NCI-H2107 treated with DMSO at 0.1 percent for 48 hours (cell line): ENCODE data around the gene ACLY.
"Not testable (repeated sequence)": the region's sequence is repeated elsewhere in the genome, so short reads cannot be mapped to it uniquely, and the experiment has no call there.

Experiments used
- DNase-seq: peaks from one replicate; lab custom pipeline; 2025; ENCODE audit not compliant: unreplicated experiment; lab: John Stamatoyannopoulos, UW

Gene ACLY

GRCh38 chr17:41941168-41941567, 22.4 kb upstream of the ACLY start:
- no peak for DNase-seq

GRCh38 chr17:41939693-41940090, 20.9 kb upstream of the ACLY start:
- DNase-seq = no peak

- DNase-seq = no peak
Observed at GRCh38 chr17:41939044-41939692, 20.4 kb upstream of the ACLY start.

- no peak for DNase-seq
Observed at GRCh38 chr17:41937970-41938954, 19.5 kb upstream of the ACLY start.

- DNase-seq = no peak
Observed at GRCh38 chr17:41935641-41936040, 16.9 kb upstream of the ACLY start.

GRCh38 chr17:41932816-41933389, 14.2 kb upstream of the ACLY start:
- DNase-seq = no peak

- DNase-seq = not testable (repeated sequence)
Observed at GRCh38 chr17:41931715-41932114, 13.0 kb upstream of the ACLY start.

- DNase-seq = not testable (repeated sequence)
Observed at GRCh38 chr17:41930833-41931156, 12.0 kb upstream of the ACLY start.

GRCh38 chr17:41930009-41930832, 11.5 kb upstream of the ACLY start, which contains the start of gene ODAD4:
TSS of gene ODAD4 (plus strand) at chr17:41930617. CDS start at chr17:41930724, 107 bp downstream.
- DNase-seq = peak; percentile 89

GRCh38 chr17:41928693-41929251, 10.0 kb upstream of the ACLY start:
- DNase-seq = no peak

- no peak for DNase-seq
Observed at GRCh38 chr17:41925991-41926590, 7.3 kb upstream of the ACLY start.

- DNase-seq = no peak
Observed at GRCh38 chr17:41920580-41920955, 1.8 kb upstream of the ACLY start.

- no peak for DNase-seq
Observed at GRCh38 chr17:41919840-41920579, 1.3 kb upstream of the ACLY start.

- DNase-seq = peak; percentile 75
Observed at GRCh38 chr17:41919165-41919817, 540 bp upstream of the ACLY start.

- no peak for DNase-seq
Observed at GRCh38 chr17:41917679-41918313, 955 bp downstream of the ACLY start.

- DNase-seq = no peak
Observed at GRCh38 chr17:41917192-41917591, 1.6 kb downstream of the ACLY start.

GRCh38 chr17:41915566-41915965, 3.2 kb downstream of the ACLY start:
- no peak for DNase-seq

- no peak for DNase-seq
Observed at GRCh38 chr17:41915020-41915419, 3.7 kb downstream of the ACLY start.

- no peak for DNase-seq
Observed at GRCh38 chr17:41914358-41914766, 4.4 kb downstream of the ACLY start.
